HG03280 (cell line): ENCODE data around the gene BCAS3.

Source experiments
- ATAC-seq: cut with Tn5 transposase; IDR thresholded peaks from one replicate; pipeline ENCODE4 v1.9.1; 2021; ENCODE audit warnings: mild to moderate bottlenecking, moderate library complexity; ENCODE audit not compliant: unreplicated experiment

The BCAS3 gene

DNA sequence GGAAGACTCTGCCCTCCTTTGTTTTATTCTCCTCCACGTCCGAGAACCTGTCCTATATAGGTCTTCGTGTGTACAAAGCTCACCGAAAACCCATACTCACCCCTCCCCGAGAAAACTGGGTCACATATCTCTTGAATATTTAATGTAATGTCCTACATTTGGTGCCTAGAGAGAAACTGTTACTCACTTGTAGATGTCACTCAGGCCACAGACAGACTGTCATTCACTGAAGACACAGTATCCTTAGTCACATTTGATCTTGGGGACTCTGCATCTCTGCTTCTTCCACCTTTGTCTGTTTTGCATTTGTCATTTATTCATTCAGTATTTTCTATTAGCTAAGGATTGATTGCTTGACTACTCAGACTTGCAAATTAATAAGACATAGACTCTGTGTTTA lies 590.2 kb downstream of the BCAS3 start:
- no peak for ATAC-seq

DNA sequence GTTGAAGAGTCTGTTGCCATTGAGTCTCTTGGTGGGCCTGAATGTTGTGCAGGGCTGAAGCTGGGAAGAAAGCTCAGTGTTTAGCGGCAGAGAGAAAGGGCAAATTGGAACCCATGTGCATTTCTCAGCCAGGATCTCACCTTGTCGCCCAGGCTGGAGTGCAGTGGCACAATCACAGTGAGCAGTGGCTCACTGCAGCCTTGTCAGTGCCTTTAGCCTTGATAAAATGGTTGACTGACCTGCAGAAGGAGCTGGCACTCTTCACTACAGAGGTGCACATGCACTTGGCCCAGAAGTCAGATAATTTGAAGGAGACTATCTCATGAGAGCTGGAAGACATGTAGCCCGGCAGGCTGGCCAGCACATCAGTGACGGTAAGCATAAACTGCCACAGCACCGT lies 597.7 kb downstream of the BCAS3 start:
- no peak for ATAC-seq

DNA sequence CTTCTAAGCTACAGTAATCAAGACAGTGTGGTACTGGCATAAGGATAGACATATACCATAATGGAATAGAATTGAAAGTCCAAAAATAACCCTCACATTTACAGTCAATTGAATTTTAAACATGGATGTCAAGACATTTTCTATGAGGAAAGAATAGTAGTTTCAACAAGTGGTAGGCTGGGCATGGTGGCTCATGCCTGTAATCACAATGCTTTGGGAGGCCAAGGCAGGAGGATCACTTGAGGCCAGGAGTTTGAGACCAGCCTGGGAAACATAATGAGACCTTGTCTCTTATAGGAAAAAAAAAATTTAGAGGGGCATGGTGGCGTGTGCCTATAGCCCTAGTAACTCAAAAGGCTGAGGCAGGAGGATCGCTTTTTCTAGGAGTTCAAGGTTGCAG lies 599.2 kb downstream of the BCAS3 start:
- ATAC-seq, result no peak

GRCh38 chr17:61279476-61280145 lies 602.0 kb downstream of the BCAS3 start:
- ATAC-seq, result no peak

DNA sequence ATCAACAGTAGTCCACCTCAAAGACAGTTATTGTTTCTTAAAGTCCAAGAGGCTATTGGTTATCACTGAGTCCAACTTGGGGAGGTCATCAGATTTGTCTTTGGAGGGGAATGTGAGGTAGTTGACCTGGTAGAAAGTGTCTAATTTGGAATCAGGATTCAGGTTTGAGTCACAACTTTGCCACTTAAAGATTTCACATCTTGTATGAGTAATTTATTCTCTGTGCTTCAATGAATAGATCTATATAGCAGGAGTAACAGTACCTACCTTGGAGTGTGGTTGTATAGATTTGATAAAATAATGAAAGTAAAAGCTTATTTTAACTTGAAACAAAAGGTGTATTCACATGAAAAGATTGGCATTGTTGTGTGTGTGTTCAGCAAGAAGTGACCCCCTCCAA lies 602.7 kb downstream of the BCAS3 start:
- no peak for ATAC-seq

DNA sequence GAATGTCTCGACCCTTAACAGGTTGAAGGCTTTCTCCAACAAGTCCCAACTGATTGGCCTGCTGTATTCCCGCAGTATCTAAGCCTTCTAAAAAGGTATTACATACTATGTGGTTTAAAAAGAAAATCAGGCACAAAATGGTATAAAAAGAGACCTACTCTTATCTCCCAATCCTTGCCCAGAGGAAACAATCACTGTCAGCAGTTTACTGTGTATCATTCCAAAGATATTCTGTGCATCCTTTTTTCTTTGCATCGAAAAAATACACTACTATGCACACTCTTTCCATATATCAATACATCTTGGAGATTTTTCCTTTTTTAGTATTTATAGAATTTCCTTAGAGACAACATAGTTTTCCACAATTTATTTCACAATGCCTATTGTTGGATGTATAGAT lies 603.2 kb downstream of the BCAS3 start:
- ATAC-seq, result no peak

GRCh38 chr17:61282377-61282776 lies 604.7 kb downstream of the BCAS3 start:
- no peak for ATAC-seq

DNA sequence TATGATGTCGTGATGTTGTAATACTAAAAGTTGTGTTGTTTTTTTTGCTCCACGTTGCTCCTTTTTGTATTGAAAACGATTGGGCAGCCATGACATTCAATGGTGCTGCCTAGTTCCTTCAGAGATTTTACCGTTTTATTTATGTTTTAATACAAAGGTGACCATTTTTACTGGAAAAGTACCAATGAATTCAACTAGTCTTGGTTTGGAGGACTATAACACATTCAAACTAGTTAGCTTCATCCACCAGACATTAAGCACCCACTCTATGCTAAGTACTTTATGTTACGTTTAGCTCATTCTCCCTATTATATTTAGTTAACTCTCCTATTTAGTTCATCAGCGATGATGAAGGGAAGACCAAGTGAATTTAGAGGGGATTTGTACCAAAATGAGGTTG lies 605.4 kb downstream of the BCAS3 start:
- ATAC-seq, result no peak

DNA sequence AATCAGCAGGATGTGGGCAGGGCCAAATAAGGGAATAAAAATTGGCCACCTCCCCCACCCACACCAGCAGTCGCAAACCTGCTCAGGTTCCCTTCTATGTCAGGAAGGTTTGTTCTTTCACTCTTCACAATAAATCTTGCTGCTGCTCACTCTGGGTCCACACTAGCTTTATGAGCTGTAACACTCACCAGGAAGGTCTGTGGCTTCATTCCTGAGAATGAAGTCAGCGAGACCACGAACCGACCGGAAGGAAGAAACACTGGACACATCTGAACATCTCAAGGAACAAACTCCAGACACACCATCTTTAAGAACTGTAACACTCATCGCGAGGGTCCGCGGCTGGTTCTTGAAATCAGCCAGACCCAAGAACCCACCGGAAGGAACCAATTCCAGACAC lies 606.5 kb downstream of the BCAS3 start:
- no peak for ATAC-seq

DNA sequence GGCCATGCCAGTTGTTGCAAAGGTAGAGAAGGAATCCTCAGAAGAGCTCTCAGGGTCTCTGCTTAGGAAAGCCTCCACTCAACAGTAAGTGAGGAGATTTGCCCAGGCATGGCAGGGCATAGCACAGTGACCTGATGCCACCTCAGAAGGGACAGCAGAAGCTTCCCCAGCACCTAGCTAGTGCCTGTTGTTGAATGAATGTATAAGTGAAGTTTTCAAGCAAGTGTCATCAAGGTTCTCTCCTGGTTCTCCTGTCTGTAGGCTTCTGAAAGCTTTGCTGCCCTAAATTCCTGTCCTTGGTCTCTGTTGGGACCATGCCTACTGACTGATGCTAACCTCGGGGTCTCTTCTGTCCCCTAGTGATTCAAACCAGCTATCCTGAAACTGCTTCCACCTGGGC lies 607.1 kb downstream of the BCAS3 start:
- ATAC-seq, result no peak

DNA sequence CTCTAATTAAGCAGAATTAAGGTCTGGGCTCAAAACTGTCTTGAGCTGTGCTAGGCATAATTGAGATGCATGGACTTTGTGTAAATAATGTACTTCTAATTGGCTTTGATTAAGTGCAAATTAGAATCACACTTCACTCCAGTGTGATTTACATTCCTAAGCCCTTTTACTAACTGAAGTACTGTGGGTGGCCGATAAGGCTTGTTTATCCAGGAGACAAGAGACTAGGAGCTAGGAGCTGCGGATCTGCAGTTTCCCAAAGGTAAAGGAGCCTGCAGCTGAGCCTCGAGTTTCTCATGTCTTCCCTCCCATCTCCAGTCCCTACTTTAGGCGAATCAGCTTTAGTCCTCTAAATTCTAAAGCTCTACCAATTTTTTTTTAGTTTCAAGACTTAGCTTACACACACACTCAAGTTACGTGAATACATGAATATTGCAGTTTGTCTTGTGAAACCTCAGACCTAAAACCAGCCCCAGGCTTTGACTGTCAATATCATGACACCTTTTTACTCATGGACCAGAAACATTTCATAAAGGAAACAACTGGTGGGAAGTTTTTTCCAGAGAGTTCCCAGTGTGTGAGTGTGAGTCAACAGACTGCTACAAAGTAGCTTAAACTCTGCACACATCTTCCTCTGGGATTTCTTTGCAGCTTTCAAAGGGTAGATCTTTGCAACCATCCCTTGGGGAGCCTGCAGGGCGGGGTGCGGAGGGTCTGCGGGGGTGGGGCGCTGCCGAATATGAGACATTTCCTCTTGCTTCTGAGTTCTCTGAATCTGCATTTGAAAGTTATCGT lies 608.1 kb downstream of the BCAS3 start:
- ATAC-seq, result no peak

- ATAC-seq, result no peak
These were observed 608.8 kb downstream of the BCAS3 start for GRCh38 chr17:61286449-61286848.

DNA sequence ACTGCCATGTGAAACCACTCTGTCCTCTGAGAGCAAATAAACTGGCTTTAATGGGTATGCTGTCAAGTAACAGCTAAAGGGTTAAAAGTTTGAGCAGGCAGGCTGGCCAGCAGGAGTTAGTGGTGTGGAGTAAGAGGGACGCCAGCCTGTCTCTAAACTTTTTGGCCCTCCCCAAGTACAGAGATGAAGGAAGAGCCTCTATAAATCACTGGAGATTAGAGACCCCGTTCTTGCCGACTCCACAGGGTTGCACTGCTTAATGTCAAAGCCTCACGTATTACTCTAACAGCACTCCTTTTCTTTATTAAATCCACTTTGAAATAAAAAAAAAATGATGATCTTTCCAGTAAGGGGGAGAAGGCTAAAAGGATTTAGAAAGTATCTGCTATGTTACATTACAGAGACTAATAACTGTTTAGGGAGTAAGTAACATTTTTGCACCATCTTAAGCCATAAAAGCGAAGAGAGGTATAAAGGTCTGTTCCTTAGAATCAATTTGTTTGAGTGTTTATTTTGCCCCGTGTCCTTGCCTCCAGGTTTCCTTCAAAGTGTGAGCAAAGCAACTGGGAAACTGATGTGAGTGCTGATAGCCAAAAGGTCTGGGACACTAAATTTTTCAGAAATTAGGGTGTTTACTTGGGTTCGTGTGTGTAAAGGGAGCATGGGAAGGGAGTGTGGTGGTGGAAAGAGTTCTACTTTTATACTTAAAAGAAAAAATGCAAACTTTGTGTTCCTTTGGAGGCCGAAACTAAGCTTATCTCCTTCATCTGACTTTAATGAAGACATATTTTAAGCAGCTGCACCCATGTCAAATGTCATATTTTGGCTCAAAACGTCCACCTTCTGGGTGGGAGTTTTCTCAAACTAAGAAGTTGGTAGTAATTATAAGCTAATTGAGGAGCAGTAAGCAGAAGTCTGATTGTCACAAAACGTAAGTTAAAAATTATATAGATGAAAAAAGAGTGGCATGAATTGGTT lies 612.0 kb downstream of the BCAS3 start:
- ATAC-seq, result no peak

- ATAC-seq, result no peak
These were observed 614.0 kb downstream of the BCAS3 start for GRCh38 chr17:61291451-61292285.

- no peak for ATAC-seq
These were observed 616.6 kb downstream of the BCAS3 start for GRCh38 chr17:61294286-61294685.

- ATAC-seq, result no peak
These were observed 617.1 kb downstream of the BCAS3 start for GRCh38 chr17:61294777-61295176.

DNA sequence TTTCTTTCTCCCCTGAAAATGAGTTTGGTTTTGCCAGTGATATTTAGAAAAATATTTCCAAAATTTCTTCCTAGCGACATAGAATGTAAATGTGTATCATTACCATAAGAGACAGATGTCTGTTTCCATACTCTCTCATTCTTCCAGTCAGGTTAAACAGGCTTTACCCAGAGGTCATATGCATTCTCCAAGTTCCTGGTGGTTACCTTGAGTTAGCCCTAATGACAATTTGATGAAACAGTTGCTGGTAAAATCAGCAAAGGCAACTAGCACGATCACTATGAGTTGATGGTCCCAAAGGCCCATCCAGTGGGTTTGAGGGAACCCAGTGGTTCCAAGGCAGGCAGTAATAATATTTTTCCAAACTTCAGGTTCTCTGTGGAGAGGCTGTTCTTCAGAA lies 618.4 kb downstream of the BCAS3 start:
- ATAC-seq, result no peak

- no peak for ATAC-seq
These were observed 622.2 kb downstream of the BCAS3 start for GRCh38 chr17:61299517-61300513.
